ENCODE measurements around the gene B3GAT1.

DNA sequence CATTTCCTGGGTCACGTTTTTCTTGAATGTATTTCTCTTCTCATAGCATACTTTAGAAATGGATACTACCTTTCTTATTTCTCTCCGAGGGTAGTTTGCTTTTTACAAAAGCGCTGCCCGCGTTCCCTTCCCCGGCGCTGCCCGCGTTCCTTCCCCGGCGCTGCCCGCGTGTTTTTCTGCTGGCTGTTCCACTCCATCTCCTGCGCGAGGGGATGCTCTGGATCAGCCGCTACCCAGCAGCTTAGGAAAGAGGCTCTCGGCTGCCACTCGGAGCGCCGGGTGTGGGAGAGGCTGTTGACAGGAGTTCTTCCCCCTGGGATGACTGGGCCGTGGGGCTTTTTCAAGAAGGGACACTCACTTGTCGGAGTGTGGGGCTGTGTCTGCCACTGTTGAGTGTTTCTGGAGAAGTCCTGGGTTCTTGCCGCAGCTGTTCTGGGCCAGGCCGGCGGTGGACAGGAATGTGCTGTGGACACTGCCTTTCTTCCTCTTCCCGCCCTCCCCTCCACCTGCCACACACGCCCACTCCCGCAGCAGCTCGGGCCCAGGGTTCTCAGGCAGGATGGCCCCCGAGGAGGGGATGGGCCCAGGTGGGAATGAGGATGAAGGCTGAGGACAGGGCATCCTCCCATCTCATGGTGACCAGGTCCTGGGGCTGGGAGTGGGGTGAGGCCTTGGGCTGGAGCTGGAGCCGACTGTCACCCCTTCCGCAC lies 49.7 kb downstream of the B3GAT1 start:
- TF ChIP-seq, protein P1, sequence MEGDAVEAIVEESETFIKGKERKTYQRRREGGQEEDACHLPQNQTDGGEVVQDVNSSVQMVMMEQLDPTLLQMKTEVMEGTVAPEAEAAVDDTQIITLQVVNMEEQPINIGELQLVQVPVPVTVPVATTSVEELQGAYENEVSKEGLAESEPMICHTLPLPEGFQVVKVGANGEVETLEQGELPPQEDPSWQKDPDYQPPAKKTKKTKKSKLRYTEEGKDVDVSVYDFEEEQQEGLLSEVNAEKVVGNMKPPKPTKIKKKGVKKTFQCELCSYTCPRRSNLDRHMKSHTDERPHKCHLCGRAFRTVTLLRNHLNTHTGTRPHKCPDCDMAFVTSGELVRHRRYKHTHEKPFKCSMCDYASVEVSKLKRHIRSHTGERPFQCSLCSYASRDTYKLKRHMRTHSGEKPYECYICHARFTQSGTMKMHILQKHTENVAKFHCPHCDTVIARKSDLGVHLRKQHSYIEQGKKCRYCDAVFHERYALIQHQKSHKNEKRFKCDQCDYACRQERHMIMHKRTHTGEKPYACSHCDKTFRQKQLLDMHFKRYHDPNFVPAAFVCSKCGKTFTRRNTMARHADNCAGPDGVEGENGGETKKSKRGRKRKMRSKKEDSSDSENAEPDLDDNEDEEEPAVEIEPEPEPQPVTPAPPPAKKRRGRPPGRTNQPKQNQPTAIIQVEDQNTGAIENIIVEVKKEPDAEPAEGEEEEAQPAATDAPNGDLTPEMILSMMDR (IDR thresholded peaks at IDR 0.05; ENCODE audit: low read length) = no peak
- TF ChIP-seq EZH2 (optimal IDR thresholded peaks at IDR 0.05; ENCODE audit: low read depth, low read length) (no peak), EZH2phosphoT487 (IDR thresholded peaks at IDR 0.05; ENCODE audit: low read length) (no peak)
